T-cell (primary cell): ENCODE measurements around the gene HES5. TPM values are rescaled to one million over a fixed set of nuclear protein-coding genes. Genes with fewer than 3 reads are reported as not detected.

ENCODE experiments used
- ATAC-seq, 4 experiments: fragments of 200-7000 bp in 3 of 4; fragments of 150-1000 bp in 1 of 4; cut with Tn5 transposase; replicated peaks in 1 of 4; 1 replicate in 3 of 4; 2 replicates in 1 of 4; pipeline ENCODE4 v1.10.0; 2021; ENCODE audit warnings: moderate library complexity in 3 of 4, mild to moderate bottlenecking in 2 of 4, moderate number of reproducible peaks in 1 of 4
- CTCF ChIA-PET, 2 donors: fragments of 300-600 bp; sonication (Branson Sonifier 250); formaldehyde crosslinking; loops; one replicate each; lab custom pipeline; 2022; ENCODE audit warnings: antibody characterized with exemption in 2 of 2; lab: Charles Lee
- POLR2A ChIA-PET, 2 donors: fragments of 300-600 bp; sonication (Branson Sonifier 250); formaldehyde crosslinking; loops; one replicate each; lab custom pipeline; 2022; ENCODE audit warnings: antibody characterized with exemption in 2 of 2; lab: Charles Lee
- DNase-seq, 35 experiments: peaks; one replicate each; pipeline versions ENCODE4 v3.0.0 to v3.0.0-alpha.2; 2013 to 2023
- H3K27ac ChIP-seq: one replicate; pipeline ENCODE4 v1.5.1; 2013; ENCODE audit warnings: low read length
- H3K27me3 ChIP-seq, 2 experiments: replicated peaks in 1 of 2; 1 replicate in 1 of 2; 2 replicates in 1 of 2; pipeline versions ENCODE4 v1.6.1 to v1.7.0; 2013; ENCODE audit warnings: low read length in 1 of 2, mixed read lengths in 1 of 2; ENCODE audit not compliant: control insufficient read depth in 2 of 2, insufficient read depth in 2 of 2; ENCODE audit errors: extremely low read depth in 1 of 2
- H3K36me3 ChIP-seq, 2 donors: 1 replicate in 1 of 2; 2 replicates in 1 of 2; pipeline versions ENCODE4 v1.6.1 to v1.7.0; 2013; ENCODE audit warnings: low read length in 1 of 2; ENCODE audit not compliant: control insufficient read depth in 2 of 2, insufficient read depth in 1 of 2; ENCODE audit errors: extremely low read depth in 1 of 2
- H3K4me1 ChIP-seq, 2 experiments: 1 replicate in 1 of 2; 2 replicates in 1 of 2; pipeline versions ENCODE4 v1.6.1 to v1.7.0; 2013; ENCODE audit warnings: low read length in 2 of 2, mixed read lengths in 1 of 2; ENCODE audit not compliant: insufficient read depth in 2 of 2, control insufficient read depth in 1 of 2; ENCODE audit errors: extremely low read depth in 1 of 2
- H3K4me3 ChIP-seq, 2 donors: 1 replicate in 1 of 2; 2 replicates in 1 of 2; pipeline versions ENCODE4 v1.5.1 to v1.7.0; 2013; ENCODE audit warnings: mild to moderate bottlenecking in 2 of 2, low read length in 1 of 2, moderate library complexity in 1 of 2; ENCODE audit not compliant: control insufficient read depth in 1 of 2; ENCODE audit errors: extremely low read depth in 1 of 2
- H3K9me3 ChIP-seq: 2 replicates; pipeline ENCODE4 v1.7.0; 2013
- H3K27ac Mint-ChIP-seq, 2 donors: one replicate each; pipeline ENCODE4 v1.8.0; 2020 to 2021; ENCODE audit warnings: mild to moderate bottlenecking in 2 of 2, mixed read lengths in 2 of 2
- H3K27me3 Mint-ChIP-seq, 2 donors: one replicate each; pipeline ENCODE4 v1.8.0; 2021 to 2022; ENCODE audit warnings: mixed read lengths in 2 of 2
- H3K36me3 Mint-ChIP-seq: one replicate; pipeline ENCODE4 v1.8.0; 2021; ENCODE audit warnings: mixed read lengths
- H3K4me1 Mint-ChIP-seq, 3 donors: one replicate each; pipeline ENCODE4 v1.8.0; 2020 to 2022; ENCODE audit warnings: mixed read lengths in 3 of 3, mild to moderate bottlenecking in 1 of 3
- H3K4me3 Mint-ChIP-seq, 3 donors: one replicate each; pipeline ENCODE4 v1.8.0; 2020 to 2022; ENCODE audit warnings: mild to moderate bottlenecking in 3 of 3, mixed read lengths in 3 of 3, moderate library complexity in 3 of 3
- H3K9me3 Mint-ChIP-seq, 3 donors: one replicate each; pipeline ENCODE4 v1.8.0; 2020 to 2022; ENCODE audit warnings: mixed read lengths in 3 of 3
- WGBS: methylation state at CpG from one replicate; pipeline ENCODE4 v1.1.5; 2013; ENCODE audit warnings: missing lambda C conversion rate; ENCODE audit not compliant: insufficient coverage; 5-methylcytosine and 5-hydroxymethylcytosine counted together
- total RNA-seq, 35 experiments: library from RNA in 6 of 35; stranded (reverse) in 6 of 35; fragments of 120-200 nt in 1 of 35; gene quantifications; one replicate each; pipeline versions ENCODE4 v1.2.1 to v1.2.4 and lab custom pipeline; 2013 to 2026

HES5 gene
- total RNA-seq, 5 donors from 2014 or later (not counting 1 experiment from before 2014, with no cell fraction given), result not detected

- ChIA-PET CTCF (no interaction called here), POLR2A (no interaction called here)
- no peaks in the 10 kb centered on the region for H3K36me3 Mint-ChIP-seq
- peaks cover 0 to 25% of the 10 kb centered on the region in 2 donors for H3K27me3 Mint-ChIP-seq
- H3K4me1 ChIP-seq, result peaks cover 4 to 19% of the 10 kb centered on the region in 2 experiments
- WGBS, result 84% methylated on average over 19 of the region's 27 CpGs
- H3K9me3 ChIP-seq, result no peaks in the 10 kb centered on the region
- no peak overlapping the region for H3K27ac Mint-ChIP-seq
- H3K4me3 ChIP-seq, result no peak overlapping the region
- H3K9me3 Mint-ChIP-seq, result no peaks in the 10 kb centered on the region
- H3K4me3 Mint-ChIP-seq, result no peak overlapping the region
- H3K4me1 Mint-ChIP-seq, result peaks cover 0 to 8% (median 6%) of the 10 kb centered on the region in 3 donors
- H3K27me3 ChIP-seq, result peaks cover 0 to 82% of the 10 kb centered on the region in 2 experiments
- ATAC-seq (no peak), DNase-seq (no peak)
- no peaks in the 10 kb centered on the region for H3K36me3 ChIP-seq
- no peak overlapping the region for H3K27ac ChIP-seq
Measured at GRCh38 chr1:2535455-2535854, 5.4 kb upstream of the HES5 start.

- no peak overlapping the region for H3K27ac ChIP-seq
- Mint-ChIP-seq H3K4me3 (no peak overlapping the region), H3K36me3 (no peaks in the 10 kb centered on the region), H3K9me3 (no peaks in the 10 kb centered on the region), H3K4me1 (peaks cover 0 to 8% (median 6%) of the 10 kb centered on the region in 3 donors), H3K27me3 (peaks cover 0 to 25% of the 10 kb centered on the region in 2 donors), H3K27ac (no peak overlapping the region)
- ChIA-PET CTCF (no interaction called here), POLR2A (interaction anchor here in 1 of 2 donors (0.6 kb wide), 1 partner anchor 21 kb away, joined by 5 read pairs; no protein-coding TSS in a partner anchor)
- no peak for DNase-seq
- peaks cover 0 to 80% of the 10 kb centered on the region in 2 experiments for H3K27me3 ChIP-seq
- H3K9me3 ChIP-seq, result no peaks in the 10 kb centered on the region
- H3K4me3 ChIP-seq, result no peak overlapping the region
- no peaks in the 10 kb centered on the region for H3K36me3 ChIP-seq
- no peak for ATAC-seq
- peaks cover 3 to 18% of the 10 kb centered on the region in 2 experiments for H3K4me1 ChIP-seq
- WGBS, result 60% methylated on average over 15 of the region's 18 CpGs
Measured at GRCh38 chr1:2534687-2535441, 4.8 kb upstream of the HES5 start.

DNA sequence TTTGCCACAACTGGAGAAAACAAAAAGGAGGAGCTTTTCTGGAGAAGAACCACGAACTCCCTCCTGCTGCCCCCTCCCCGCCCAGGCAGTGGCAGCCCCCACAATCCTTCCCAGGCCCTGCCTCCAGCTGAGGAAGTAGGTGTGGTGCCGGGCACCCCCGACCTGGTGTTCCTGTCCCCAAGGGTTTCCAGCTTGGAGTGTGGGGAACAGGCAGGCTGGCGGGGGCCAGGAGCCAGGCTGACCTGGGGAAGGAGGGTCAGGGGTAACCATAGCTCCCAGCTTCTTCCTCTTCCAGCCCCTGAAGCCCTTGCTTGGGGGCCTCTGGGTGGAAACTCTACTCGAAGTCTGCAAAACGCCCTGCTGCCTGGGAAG is 4.2 kb upstream of the HES5 start:
- Histone ChIP-seq H3K36me3 (no peaks in the 10 kb centered on the region), H3K4me3 (no peak overlapping the region), H3K27me3 (peaks cover 0 to 77% of the 10 kb centered on the region in 2 experiments), H3K9me3 (no peaks in the 10 kb centered on the region), H3K4me1 (peaks cover 6 to 19% of the 10 kb centered on the region in 2 experiments), H3K27ac (no peak overlapping the region)
- Mint-ChIP-seq H3K9me3 (no peaks in the 10 kb centered on the region), H3K4me1 (peaks cover 0 to 8% (median 6%) of the 10 kb centered on the region in 3 donors), H3K27ac (no peak overlapping the region), H3K36me3 (no peaks in the 10 kb centered on the region), H3K27me3 (peaks cover 0 to 25% of the 10 kb centered on the region in 2 donors), H3K4me3 (no peak overlapping the region)
- POLR2A ChIA-PET, result interaction anchor here in 1 of 2 donors (0.6 kb wide), 1 partner anchor 20 kb away, joined by 5 read pairs; no protein-coding TSS in a partner anchor
- WGBS, result 20% methylated on average over 1 of the region's 7 CpGs
- ATAC-seq (no peak), DNase-seq (no peak)
- CTCF ChIA-PET, result no interaction called here

DNA sequence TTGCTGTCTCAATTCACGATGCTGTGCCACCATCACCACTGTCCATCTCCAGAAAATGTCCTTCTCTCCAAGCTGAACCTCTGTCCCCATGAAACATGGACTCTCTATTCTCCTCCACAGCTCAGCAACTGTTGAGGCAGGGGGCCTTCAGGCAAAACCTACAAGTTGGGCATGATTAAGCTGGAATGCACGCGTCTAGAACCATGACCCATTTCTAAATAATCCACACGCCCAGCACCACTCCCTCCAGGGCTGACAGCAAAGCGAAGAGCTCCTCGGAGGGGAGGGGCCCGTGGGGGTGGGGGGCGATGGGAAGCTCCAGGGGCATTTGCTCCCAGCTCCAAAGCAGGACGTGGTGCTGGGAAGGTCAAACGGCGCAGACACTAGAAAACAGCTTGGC is 3.3 kb upstream of the HES5 start:
- H3K4me3 Mint-ChIP-seq, result no peak overlapping the region
- peaks cover 0 to 76% of the 10 kb centered on the region in 2 experiments for H3K27me3 ChIP-seq
- WGBS, result 79% methylated on average over 7 of the region's 11 CpGs
- no peak for ATAC-seq
- H3K27ac Mint-ChIP-seq, result no peak overlapping the region
- no peaks in the 10 kb centered on the region for H3K9me3 Mint-ChIP-seq
- ChIA-PET POLR2A (interaction anchor here in 1 of 2 donors (0.5 kb wide), 1 partner anchor 249 kb away, joined by 3 read pairs; no protein-coding TSS in a partner anchor), CTCF (interaction anchor here in 1 of 2 donors (0.6 kb wide), 1 partner anchor 13 kb away, joined by 3 read pairs; no protein-coding TSS in a partner anchor)
- no peaks in the 10 kb centered on the region for H3K9me3 ChIP-seq
- H3K27me3 Mint-ChIP-seq, result peaks cover 0 to 30% of the 10 kb centered on the region in 2 donors
- peaks cover 10 to 28% of the 10 kb centered on the region in 2 experiments for H3K4me1 ChIP-seq
- H3K4me1 Mint-ChIP-seq, result peaks cover 0 to 15% (median 13%) of the 10 kb centered on the region in 3 donors
- H3K36me3 Mint-ChIP-seq, result no peaks in the 10 kb centered on the region
- H3K36me3 ChIP-seq, result no peaks in the 10 kb centered on the region
- no peak overlapping the region for H3K4me3 ChIP-seq
- H3K27ac ChIP-seq, result no peak overlapping the region
- no peak for DNase-seq

- no peaks in the 10 kb centered on the region for H3K36me3 ChIP-seq
- DNase-seq (no peak), ATAC-seq (no peak)
- ChIA-PET POLR2A (no interaction called here), CTCF (no interaction called here)
- H3K4me3 Mint-ChIP-seq, result no peak overlapping the region
- no peaks in the 10 kb centered on the region for H3K9me3 Mint-ChIP-seq
- H3K4me1 Mint-ChIP-seq, result peaks cover 0 to 15% (median 13%) of the 10 kb centered on the region in 3 donors
- no peaks in the 10 kb centered on the region for H3K9me3 ChIP-seq
- no peak overlapping the region for H3K27ac ChIP-seq
- H3K27me3 Mint-ChIP-seq, result peaks cover 0 to 32% of the 10 kb centered on the region in 2 donors
- no peak overlapping the region for H3K4me3 ChIP-seq
- 89% methylated on average over 12 of the region's 23 CpGs for WGBS
- peaks cover 0 to 80% of the 10 kb centered on the region in 2 experiments for H3K27me3 ChIP-seq
- H3K27ac Mint-ChIP-seq, result no peak overlapping the region
- H3K36me3 Mint-ChIP-seq, result no peaks in the 10 kb centered on the region
- peaks cover 10 to 33% of the 10 kb centered on the region in 2 experiments for H3K4me1 ChIP-seq
Measured at GRCh38 chr1:2532485-2533160, 2.6 kb upstream of the HES5 start.
